DMS153 treated with DMSO at 0.1 percent for 48 hours (cell line): Measurements from ENCODE around the gene OLFM2.
A peak's percentile ranks its signal among the peaks of the same experiment; 100 is the strongest.
"Not testable (repeated sequence)": the region's sequence is repeated elsewhere in the genome, so short reads cannot be mapped to it uniquely, and the experiment has no call there.

ENCODE experiments used
- DNase-seq: peaks from one replicate; lab custom pipeline; 2025; ENCODE audit not compliant: unreplicated experiment; lab: John Stamatoyannopoulos, UW

The OLFM2 gene

DNA sequence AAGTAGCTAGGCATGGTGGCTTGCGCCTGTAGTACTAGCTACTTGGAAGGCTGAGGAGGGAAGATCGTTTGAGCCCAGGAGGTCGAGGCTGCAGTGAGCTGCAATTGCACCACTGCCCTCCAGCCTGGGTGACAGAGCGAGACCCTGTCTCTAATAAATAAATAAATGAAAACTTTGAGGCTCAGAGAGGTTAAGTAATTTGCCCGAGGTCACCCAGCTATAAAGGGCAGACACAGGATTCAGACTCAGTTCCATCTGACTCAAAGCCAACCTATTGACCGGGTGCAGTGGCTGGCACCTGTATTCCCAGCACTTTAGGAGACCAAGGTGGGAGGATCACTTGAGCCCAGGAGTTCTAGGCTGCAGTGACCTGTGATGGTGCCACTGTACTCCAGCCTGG lies 7.4 kb upstream of the OLFM2 start:
- no peak for DNase-seq

DNA sequence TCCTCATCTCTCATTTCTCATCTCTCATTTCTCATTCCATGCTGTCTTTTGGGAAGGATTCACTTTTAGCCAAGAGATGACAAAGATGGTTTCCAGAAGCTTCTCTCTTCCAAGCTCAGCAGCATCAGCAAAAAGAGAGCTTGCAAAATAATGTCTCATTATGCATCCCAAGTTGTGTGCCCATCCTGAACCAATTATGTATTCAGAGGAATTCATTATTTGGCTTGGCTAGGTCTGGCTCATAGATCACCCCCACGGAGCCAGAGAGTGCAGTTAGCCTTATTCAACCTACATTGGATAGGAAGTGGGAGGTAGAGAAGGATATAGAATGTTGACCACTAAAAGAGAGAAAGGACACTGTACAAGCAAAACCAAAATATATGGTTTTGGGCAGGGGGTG lies 5.4 kb upstream of the OLFM2 start:
- DNase-seq = no peak

DNA sequence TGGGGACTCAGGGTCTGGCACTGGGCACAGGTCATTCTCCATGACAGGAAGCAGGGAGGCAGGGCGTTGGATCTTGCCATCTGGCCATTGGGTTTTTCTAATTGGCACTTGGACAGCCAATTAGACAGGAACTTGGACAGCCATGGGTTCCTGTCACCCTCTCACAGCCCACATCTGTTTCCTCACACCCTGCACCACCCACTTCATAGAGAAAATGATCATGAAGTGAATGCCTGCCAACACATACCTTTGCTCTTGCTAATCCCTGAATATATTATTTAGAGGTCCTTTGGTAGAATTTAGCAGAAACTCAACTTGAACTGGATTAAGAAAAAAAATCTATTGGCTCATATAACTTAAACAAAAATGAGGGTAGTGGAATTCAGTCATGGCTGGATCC lies 4.9 kb upstream of the OLFM2 start:
- no peak for DNase-seq

DNA sequence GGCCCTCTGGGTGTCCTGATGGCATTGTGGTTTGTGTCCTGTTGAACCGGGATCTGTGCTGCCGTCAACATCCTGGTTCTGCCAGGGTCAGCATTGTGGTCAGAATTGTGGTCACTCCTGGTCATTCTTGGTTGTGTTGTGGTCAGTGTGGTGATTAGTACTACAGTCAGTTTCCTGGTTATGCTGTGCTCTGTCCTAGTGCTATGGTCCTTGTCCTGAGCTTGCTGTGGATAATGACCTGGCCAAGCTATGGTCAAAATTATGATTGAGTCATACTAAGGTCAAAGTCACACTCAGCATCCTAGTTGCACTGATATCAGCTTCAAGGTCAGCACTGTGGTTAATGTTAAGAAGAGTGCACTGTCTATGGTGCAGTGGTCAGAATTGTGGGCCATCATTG lies 4.5 kb upstream of the OLFM2 start:
- DNase-seq = no peak

DNA sequence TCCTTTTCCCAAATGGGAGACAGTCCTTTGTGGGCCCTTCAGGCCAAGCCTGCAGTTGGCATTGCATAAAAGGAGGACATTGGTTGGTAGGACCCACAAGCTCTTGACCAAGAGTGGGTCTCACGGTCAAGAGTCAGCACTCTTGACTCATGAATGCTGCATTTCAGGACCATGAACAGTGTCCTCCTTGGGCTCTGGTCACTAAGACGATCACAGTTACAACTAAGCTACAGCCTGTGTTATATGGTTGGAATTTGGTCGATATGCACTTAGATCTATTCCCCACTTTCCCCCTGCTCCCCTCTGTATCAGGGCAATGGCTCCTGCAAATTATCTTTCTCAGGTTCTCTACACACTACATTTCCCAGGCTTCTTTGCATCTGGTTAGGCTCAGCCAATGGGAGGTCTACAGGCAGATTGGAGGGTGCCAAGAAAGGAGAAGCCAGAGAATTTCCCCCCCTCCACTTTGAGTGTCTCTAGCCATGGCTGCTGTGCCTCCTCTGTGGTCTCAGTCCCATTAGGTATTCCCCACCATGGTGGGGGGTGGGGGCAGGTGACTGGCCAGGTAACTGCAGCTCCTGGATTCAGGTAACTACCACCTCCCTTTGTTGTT lies 3.1 kb upstream of the OLFM2 start:
- no peak for DNase-seq

DNA sequence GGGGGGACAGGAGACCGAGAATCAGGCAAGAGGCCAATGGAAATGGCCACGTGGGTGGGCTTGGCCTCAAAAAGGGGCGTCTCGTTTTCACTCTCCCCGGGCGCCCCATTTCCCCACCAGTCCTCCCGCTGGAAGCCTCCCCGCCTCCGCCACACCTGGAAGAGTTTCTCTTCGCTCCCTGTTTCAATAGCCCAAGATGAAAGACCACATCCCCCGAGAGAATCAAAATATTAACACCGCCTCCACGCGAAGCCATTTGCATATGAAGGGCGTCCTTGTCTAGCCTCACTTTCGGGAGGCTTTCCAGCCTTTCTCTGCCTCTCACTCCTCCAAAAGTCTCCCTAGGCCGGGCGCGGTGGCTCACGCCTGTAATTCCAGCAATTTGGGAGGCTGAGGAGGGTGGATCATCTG lies 691 bp upstream of the OLFM2 start:
- DNase-seq = no peak

DNA sequence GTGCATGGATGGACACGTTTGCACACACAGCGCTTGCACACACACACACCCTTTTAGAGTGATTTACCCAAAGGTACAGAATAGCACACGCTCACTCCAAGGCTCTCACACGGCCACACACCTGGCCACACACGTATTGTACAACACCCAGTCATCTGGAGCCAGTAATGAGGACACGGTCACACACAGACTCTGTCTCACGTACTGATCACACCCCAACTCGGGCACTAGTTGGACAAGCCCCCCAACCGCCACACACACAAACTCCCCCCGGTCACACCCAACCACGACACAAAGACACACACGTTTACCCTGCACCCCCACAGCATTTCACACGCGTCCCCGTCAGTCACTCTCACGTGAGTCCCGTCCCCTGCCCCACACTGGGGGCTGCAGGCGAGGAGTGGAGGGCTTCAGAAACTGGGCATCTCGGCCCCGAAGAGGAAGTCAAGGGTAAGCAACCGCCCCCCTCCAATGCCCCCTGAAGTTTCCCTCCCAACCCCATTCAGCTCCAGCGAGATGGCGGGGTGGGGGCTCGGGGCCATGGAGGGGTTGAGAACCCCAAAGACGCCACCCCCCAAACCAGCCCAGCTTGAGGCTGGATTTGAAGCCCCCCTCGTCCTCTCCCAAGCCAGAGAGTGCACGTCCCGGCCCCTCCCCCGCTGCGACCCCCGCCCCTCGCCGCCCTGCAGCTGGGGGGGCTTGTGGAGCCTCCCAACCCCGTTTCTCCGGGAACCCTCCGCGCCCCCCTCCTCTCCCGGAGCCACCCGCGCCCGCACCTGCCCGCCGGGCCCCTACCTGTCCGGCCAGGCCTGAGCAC lies 599 bp downstream of the OLFM2 start:
- no peak for DNase-seq

DNA sequence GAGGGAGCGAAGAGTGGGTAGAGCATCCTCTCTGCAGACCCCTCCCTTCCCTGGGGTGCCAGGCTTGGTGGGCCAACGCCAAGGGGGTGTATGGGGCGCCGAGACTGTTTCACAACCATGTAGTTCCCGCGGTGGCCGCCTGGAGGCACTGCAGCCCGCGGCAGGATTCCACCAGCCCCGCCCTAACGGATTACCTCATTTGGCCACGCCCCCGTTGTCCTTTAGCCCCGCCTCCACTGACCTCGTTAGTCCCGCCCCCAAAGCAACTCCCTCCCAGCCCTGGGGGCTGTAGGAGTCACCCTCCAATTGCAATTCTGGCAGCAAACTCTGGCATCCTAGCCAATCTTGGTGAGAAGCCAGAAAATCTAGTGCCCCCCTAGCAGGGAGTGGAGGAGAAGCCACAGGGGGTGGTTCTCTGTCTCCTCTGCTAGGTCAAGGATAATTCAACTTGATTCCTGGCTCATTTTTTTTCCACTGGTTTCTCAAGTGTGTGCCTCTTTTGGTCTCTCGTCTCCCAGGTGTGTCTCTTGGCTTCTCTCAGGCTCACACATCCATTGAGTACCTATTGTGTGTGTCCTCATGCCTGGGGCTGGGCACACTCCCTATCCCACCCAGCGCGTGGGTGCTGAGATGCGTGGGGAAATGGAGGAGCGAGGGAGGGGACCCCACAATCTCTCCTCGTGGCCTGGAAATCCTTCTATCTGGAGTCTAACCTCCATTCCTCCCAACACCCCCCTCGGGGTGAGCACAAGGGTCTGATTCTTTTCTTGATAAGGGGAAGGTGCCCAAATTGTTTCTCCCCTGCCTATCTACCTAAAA lies 2.0 kb downstream of the OLFM2 start:
- peak; percentile 16 for DNase-seq

DNA sequence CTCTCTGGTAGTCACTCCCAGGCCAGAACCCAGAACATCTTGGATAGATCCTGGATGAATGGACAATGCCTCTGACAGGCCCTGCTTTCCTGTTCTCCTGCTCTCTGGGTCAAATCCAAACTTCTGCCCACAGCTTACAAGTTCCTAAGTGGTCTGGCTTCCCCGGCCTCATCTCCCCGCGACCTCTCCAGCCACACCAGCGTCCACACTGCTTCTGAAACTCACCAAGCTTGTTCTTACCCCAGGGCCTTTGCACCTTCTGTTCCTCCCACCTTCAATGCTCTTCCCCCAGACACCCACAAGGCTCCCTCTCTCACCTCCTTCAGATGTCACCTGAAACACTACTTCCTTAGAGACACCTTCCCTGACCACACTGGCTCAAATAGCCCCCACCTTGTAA lies 3.5 kb downstream of the OLFM2 start:
- no peak for DNase-seq

DNA sequence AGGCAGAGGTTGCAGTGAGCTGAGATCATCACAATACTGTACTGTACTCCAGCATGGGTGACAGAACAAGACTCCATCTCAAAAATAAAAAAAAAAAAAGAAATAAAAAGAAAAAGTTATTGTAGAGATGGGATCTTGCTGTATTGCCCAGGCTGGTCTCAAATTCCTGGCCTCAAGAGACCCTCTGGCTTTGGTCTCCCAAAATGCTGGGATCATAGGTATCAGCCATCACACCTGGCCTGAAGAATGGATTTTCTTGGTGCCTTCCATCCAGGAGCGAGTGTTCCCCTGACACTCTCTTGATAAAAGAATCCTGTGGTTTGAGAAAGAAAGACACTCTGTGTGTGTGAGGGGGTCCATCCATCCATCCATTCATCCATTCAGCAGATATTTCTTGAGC lies 4.7 kb downstream of the OLFM2 start:
- no peak for DNase-seq

DNA sequence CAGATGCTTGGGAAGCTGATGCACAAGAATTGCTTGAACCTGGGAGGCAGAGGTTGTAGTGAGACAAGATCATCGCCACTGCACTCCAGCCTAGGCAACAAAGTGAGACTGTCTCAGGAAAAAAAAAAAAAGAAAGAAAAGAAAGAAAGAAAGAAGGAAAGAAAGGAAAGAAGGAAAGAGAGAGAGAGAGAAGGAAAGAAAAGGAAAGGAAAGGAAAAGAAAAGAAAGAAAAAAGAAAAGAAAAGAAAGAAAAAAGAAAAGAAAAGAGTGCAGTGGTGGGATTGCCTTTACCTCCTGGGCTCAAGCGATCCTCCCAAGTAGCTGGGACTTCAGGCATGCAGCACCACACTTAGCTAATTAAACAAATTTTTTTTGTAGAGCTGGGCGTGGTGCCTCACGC lies 12.9 kb downstream of the OLFM2 start:
- no peak for DNase-seq

DNA sequence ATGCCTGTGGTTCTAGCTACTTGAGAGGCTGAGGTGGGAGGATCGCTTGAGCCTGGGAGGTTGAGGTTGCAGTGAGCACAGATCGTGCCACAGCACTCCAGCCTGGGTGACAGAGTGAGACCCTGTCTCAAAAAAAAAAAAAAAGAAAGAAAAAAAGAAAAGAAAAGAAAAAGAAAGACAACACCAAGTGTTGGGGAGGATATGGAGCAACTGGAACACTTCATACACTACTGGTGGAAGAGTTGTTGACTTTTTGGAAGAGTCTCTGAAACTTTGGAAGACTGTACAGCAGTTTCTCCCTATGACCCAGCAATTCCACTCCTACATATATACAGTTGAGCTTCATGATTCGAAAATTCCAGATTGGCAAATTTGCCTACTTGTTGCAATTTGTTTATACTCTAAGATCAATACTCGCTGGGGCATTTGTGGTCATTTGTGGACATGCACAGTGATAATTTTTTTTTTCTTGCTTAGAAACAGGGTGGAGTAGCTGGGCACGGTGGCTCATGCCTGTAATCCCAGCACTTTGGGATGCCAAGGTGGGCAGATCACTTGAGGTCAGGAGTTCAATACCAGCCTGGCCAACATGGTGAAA lies 13.4 kb downstream of the OLFM2 start:
- not testable (repeated sequence) for DNase-seq

DNA sequence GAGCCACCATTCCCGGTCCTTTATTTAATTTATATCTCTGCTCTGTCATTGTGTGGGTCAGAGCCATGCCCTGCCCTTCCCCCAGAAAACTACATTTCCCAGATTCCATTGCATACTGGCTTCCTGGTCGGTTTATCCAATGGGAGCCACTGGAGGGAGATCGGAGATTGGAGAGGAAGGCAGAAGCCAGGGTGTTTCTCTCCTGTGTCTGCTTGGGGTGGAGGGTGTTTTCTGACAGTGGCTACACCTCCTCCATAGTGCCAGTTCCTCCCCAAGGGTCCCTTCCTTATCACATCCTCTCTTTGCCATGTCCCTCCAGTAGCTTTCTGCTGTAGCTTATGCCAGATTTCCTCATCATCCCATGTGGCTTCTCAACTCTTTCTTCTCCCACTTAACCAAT lies 19.0 kb downstream of the OLFM2 start:
- peak; percentile 11 for DNase-seq

DNA sequence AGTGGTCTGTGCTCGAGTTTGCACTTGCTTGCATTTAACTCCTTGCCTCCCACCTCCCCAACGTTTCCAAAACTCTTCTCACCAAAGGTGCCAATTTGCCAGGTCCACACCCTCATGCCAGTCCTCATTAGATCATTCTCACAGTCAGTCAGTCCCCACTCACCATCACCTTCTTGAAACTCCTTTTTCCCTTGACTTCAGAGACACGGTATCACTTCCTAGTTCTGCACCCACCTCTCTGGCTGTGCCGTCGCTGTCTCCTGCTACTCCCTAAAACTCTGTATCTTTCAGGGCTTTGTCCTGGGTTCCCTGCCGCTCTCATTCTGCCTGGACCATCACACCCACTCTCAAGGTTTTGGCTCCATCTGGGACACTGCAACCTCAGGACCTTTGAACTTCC lies 19.6 kb downstream of the OLFM2 start:
- no peak for DNase-seq

DNA sequence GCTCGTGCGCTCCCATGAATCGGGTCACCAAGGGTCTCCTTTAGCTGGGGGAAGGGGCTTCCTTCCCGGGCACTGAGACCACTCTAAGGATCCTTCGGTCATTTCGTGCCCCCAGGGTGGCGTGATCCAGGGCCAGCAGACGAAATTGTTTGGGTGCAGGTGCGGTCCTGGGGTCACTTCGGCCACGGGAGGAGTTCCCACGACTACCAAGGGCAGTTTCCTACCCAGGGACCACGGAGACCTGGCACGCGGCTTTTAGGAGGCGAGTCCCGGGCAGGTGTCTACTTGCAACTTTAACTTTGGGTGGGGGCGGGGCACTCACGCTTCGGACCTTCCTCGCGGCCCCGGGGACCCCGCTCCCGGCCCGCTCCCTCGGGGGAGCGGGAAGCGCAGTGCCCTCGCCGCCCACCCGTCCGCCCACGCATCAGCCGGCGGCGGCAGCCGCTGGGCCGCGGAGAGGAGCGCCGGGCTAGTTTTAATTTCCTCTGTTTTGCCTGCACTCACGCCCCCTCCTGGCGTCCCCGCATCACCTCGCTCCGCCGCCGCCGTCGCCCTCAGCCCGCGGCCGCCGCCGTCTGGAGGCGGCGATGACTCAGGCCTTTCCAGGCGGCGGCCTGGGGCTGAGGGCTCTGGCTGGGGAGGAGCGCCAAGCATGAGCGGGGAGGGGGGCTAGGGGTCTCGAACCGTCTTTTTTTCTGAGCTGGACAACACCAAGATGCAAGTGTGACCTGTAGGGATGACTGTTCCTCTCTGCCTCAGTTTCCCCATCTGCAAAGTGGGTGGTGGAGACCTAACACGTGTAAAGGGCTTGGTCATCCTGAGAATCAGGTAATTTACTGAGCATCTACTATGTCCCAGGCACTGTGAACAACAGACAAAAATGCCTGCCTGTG lies 21.8 kb downstream of the OLFM2 start:
- peak; percentile 3 for DNase-seq

DNA sequence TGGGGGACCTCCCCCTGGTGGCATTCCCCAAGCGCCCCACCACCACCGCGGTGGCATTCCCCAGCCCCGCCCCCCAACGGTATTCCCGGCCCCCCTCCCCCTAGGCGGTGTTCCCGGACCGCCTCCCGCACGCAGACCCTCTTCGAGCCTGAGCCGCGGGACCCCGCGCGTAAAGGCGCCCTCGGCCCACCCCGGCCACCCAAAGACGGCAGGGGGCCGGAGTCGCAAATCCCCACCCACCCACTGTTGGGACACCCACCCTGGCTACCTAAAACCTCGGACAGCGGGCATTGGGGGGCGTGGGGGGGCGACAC lies 22.4 kb downstream of the OLFM2 start:
- DNase-seq = no peak

DNA sequence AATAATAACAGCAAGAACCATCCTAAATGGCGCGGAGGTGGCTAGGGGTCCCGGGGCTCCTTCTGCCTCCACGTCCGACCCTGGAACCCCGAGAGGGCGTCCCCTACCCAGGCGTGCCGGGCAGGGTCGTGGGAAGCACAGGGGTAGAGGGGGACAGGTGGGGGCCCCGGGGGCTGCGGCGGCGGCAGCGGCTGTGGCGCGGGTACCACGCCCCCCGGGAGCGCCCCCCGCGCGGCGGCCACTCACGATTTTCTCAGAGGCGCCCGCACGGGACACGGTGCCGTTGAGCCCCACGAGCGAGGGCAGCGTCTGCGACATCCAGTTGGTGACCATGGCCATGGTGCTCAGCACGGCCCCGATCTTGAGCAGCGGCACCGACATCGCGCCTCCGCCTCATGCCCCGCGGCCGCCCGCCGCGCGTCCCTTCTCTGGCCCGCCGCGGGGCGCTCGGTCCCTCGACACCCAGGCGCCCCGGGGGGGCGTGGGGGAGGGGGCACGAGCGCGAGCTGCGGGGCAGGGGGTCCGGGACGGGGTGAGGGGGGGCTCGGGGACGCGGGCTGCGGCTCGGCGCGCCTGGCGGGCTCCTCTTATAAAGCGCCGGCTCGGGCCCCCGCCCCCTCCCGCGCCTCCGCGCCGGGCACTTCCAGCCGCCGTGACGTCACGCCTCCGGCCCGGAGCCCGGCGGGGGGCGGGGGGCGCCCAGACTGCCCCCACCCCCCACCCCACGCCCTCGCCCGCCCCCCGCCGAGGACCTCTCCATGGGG lies 22.9 kb downstream of the OLFM2 start:
- no peak for DNase-seq

DNA sequence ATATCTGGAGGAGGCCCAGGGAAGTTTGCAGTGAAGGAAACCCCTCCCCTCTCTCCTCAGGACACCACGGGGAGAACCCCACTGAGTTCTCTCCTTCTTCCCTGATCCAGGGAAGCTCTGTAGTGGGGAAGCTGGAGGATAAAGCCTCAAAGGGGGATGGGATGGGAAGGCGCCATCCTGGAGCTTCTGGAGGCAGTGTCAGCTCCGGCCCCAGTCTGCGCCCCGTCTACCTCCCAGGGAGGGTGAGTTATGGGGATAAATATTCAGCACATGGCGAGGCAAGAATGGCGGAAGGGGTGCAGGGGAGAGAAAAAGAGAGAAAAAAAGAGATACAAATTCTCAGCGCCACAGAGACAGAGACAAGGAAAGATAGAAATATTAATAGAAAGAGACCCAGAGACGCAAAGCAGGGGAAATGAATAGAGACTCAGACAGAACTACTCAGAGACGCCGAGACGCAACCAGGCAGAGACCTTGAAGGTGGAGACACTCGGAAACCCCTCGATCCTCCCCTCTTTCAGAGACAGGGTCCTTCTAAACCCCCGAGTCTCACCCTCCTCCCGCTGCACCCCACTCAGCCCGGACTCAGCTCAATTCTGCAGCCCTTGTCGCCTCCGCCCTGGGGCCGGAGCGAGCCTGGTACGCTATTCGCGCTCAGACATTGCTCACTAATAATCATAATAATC lies 23.6 kb downstream of the OLFM2 start:
- DNase-seq = no peak

DNA sequence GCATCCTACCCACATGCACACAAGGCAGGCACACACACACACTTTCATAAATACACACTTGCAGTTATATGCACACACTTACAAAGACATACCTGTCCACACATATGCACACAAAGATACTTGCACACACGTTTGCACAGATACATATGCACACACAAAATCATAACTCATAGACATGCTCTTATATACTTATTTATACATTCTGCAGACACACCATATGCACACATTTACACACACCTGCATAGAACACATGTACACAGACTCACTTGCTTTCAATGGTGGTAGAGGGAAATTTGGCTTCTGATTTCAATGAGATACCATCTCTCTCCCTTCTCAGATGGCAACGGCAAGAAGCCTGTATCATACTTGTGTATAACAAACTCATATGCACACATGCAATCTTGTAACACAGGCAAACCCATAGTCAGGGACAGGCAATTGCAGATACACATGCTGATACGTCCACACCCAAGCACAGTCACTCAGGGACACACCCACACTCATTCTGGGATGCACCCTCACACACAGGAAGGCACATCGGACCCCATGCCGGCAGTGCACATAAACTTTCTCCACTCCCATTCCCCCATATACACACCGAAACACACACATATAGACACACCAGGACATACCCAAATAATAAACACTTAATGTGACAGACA lies 24.7 kb downstream of the OLFM2 start:
- no peak for DNase-seq
